ENCODE data around the gene EWSR1.

EWSR1 gene

GRCh38 chr22:29292379-29292778 lies 24.3 kb downstream of the EWSR1 start:
- H3K36me3 Mint-ChIP-seq (ENCODE audit: insufficient read depth), result peaks cover 91% of the 10 kb centered on the region

GRCh38 chr22:29298641-29299040 lies 30.6 kb downstream of the EWSR1 start:
- H3K27ac Mint-ChIP-seq (ENCODE audit: low read depth), result no peak overlapping the region
- H3K4me3 Mint-ChIP-seq, result no peak overlapping the region
- no peaks in the 10 kb centered on the region for H3K27me3 Mint-ChIP-seq
- H3K36me3 Mint-ChIP-seq (ENCODE audit: insufficient read depth), result peaks cover 74% of the 10 kb centered on the region
- H3K9me3 Mint-ChIP-seq, result no peaks in the 10 kb centered on the region
- no peak for DNase-seq (ENCODE audit: low spot score in 2 of 2)
- H3K4me1 Mint-ChIP-seq, result peaks cover 20% of the 10 kb centered on the region
- ATAC-seq (replicated peaks; ENCODE audit: extremely low read depth, poor library complexity, severe bottlenecking), result no peak

More at GRCh38 chr22:29292379-29292778, 24.3 kb downstream of the EWSR1 start:
- Mint-ChIP-seq H3K4me1 (peaks cover 27% of the 10 kb centered on the region), H3K9me3 (no peaks in the 10 kb centered on the region), H3K27me3 (no peaks in the 10 kb centered on the region), H3K4me3 (no peak overlapping the region), H3K27ac (ENCODE audit: low read depth) (no peak overlapping the region)
- DNase-seq (ENCODE audit: low spot score in 2 of 2) (no peak), ATAC-seq (replicated peaks; ENCODE audit: extremely low read depth, poor library complexity, severe bottlenecking) (no peak)

DNA sequence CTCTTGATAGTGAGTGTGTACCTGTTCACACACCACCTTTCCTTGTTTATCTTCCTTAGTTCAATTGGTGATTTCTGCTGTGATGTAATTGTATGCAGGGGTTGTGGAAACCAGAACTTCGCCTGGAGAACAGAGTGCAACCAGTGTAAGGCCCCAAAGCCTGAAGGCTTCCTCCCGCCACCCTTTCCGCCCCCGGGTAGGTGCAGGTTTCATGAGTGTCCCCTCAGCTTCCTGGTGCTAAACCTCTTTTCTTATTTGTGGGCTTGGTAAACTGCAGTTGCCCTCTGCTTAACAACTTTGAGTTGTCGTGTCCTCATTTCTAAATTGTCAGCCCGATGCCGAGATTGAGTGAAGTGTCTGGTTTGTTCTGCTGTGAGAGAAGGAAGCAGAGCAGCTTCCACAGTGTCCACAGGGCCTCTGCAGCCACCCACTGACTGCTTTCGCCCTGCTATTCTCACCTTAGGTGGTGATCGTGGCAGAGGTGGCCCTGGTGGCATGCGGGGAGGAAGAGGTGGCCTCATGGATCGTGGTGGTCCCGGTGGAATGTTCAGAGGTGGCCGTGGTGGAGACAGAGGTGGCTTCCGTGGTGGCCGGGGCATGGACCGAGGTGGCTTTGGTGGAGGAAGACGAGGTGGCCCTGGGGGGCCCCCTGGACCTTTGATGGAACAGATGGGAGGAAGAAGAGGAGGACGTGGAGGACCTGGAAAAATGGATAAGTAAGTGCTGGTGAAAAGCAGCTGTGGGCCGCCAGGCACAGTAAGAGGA lies 31.2 kb downstream of the EWSR1 start:
- DNase-seq (ENCODE audit: low spot score in 2 of 2), result no peak
- Mint-ChIP-seq H3K27me3 (no peaks in the 10 kb centered on the region), H3K9me3 (no peaks in the 10 kb centered on the region), H3K4me3 (no peak overlapping the region), H3K4me1 (peaks cover 20% of the 10 kb centered on the region), H3K36me3 (ENCODE audit: insufficient read depth) (peaks cover 68% of the 10 kb centered on the region), H3K27ac (ENCODE audit: low read depth) (peak overlapping the region; percentile 50)
- no peak for ATAC-seq (replicated peaks; ENCODE audit: extremely low read depth, poor library complexity, severe bottlenecking)

DNA sequence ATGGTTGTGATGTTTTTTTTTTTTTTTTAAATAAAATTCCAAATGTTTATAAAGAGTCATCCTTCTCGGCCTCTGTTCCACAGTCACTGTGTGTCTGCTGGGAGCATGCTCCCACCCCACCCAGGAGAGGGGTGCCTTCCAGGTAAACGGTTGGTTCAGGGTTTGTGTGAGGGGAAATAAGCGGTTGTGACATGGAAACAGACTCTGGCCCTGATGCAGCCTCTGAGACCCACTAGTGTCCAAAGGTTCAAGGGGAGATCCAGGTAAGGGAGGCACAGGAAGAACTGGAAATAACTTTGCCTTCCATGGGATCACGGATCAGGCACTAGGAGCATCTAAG lies 32.4 kb downstream of the EWSR1 start:
- H3K9me3 Mint-ChIP-seq, result no peaks in the 10 kb centered on the region
- peak overlapping the region; percentile 42 for H3K27ac Mint-ChIP-seq (ENCODE audit: low read depth)
- DNase-seq (ENCODE audit: low spot score in 2 of 2) (no peak), ATAC-seq (replicated peaks; ENCODE audit: extremely low read depth, poor library complexity, severe bottlenecking) (no peak)
- H3K4me3 Mint-ChIP-seq, result no peak overlapping the region
- peaks cover 21% of the 10 kb centered on the region for H3K4me1 Mint-ChIP-seq
- H3K36me3 Mint-ChIP-seq (ENCODE audit: insufficient read depth), result peaks cover 60% of the 10 kb centered on the region
- H3K27me3 Mint-ChIP-seq, result peaks cover 11% of the 10 kb centered on the region

DNA sequence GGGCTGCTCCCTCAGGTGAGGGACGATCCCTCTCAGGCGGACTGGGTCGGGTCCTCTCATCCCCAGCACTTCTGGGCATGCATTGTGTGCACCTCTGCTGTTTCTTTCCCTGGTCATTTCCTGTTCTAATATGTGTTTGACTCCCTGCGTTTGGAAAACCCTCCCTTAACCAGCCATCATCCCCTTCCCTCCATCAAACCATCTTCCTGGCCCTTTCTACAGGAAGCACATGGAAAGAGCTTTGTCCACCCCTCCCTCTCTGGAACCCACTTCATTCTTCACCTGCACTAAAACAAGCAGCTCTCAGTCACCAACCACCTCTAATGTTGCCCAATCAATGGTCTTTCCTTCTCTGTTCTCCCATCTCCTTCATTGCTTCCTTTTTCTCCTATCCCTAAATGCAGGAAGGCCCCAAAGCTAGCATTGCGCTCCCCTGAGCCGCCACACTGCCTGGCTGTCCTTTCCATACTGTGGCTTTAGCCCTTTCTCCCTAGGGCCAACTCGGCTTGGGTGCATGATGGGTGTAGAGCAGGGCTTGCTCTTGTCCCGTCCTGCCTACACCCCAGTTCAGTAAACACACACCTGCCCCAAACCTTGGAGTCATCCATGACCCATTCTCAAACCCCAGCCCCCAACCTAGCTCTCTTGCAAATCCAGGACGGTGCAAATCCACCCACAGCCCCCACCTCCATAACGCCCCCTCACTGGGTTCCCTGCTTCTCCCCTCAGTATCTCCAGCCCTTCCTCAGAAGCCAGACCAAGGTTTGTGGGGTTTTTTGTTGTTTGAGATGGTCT lies 32.9 kb downstream of the EWSR1 start:
- ATAC-seq (replicated peaks; ENCODE audit: extremely low read depth, poor library complexity, severe bottlenecking), result no peak
- H3K27ac Mint-ChIP-seq (ENCODE audit: low read depth), result peak overlapping the region; percentile 42
- no peak for DNase-seq (ENCODE audit: low spot score in 2 of 2)
- H3K9me3 Mint-ChIP-seq, result no peaks in the 10 kb centered on the region
- peaks cover 27% of the 10 kb centered on the region for H3K4me1 Mint-ChIP-seq
- peaks cover 55% of the 10 kb centered on the region for H3K36me3 Mint-ChIP-seq (ENCODE audit: insufficient read depth)
- H3K4me3 Mint-ChIP-seq, result no peak overlapping the region
- peaks cover 14% of the 10 kb centered on the region for H3K27me3 Mint-ChIP-seq

- ATAC-seq (replicated peaks; ENCODE audit: extremely low read depth, poor library complexity, severe bottlenecking) (no peak), DNase-seq (ENCODE audit: low spot score in 2 of 2) (no peak)
- no peaks in the 10 kb centered on the region for H3K9me3 Mint-ChIP-seq
- peaks cover 46% of the 10 kb centered on the region for H3K36me3 Mint-ChIP-seq (ENCODE audit: insufficient read depth)
- peaks cover 14% of the 10 kb centered on the region for H3K27me3 Mint-ChIP-seq
- H3K4me3 Mint-ChIP-seq, result no peak overlapping the region
- peaks cover 33% of the 10 kb centered on the region for H3K4me1 Mint-ChIP-seq
- H3K27ac Mint-ChIP-seq (ENCODE audit: low read depth), result no peak overlapping the region
These were observed 33.8 kb downstream of the EWSR1 start for GRCh38 chr22:29301716-29302401.

DNA sequence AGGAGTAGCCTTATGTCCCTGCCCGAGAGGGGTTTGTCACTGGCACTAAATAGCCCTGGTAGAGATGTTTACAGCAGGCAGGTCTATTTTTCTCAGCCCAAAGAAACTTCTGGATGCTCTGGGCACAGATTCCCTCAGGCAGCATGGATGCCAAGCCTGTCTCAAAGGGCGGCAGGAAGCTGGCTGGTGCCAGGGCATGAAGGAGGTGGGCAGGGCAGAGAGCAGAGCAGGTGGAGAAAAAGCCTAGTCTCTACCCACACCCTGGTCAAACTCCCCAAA lies 34.3 kb downstream of the EWSR1 start:
- ATAC-seq (replicated peaks; ENCODE audit: extremely low read depth, poor library complexity, severe bottlenecking), result no peak
- no peak for DNase-seq (ENCODE audit: low spot score in 2 of 2)
- no peaks in the 10 kb centered on the region for H3K9me3 Mint-ChIP-seq
- peaks cover 14% of the 10 kb centered on the region for H3K27me3 Mint-ChIP-seq
- peaks cover 42% of the 10 kb centered on the region for H3K36me3 Mint-ChIP-seq (ENCODE audit: insufficient read depth)
- H3K4me1 Mint-ChIP-seq, result peaks cover 33% of the 10 kb centered on the region
- no peak overlapping the region for H3K27ac Mint-ChIP-seq (ENCODE audit: low read depth)
- H3K4me3 Mint-ChIP-seq, result no peak overlapping the region

DNA sequence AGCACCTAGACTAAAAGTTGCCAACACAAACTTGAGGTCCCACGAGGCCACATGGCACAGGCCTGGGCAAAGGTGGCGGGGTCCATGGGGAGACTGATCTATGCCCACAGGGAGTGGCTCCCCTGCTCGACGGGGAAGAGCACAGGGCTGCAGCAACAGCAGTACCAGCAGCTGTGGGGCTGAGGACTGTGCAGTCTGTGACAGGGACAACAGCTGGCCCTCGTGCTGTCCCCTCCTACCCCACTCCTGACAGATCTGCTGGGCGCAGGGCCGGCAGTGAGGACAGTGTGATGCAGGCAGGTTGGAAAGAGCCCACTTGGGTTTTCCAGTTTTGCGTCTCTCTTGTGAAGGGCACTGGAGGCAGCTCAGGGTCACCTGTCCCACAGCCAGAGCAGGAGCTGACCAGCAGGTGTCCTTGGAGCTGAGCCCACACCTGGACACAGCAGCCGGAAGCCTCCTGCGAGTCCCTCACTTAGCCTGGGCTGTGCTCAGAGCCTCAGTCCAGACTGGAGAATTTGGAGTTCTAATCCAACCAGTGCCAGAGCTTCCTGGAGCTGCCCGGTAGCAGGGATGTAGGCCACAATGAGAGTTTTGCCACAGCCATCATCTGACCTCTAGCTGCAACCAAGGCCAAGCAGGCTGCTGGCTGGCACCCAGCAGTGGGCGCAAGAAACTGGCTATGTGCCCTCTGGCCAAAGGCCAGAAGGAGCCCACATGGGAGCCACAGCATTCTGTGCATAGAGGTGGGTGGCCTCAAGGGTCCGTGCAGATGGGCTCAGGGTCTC lies 34.8 kb downstream of the EWSR1 start:
- H3K9me3 Mint-ChIP-seq, result no peaks in the 10 kb centered on the region

DNA sequence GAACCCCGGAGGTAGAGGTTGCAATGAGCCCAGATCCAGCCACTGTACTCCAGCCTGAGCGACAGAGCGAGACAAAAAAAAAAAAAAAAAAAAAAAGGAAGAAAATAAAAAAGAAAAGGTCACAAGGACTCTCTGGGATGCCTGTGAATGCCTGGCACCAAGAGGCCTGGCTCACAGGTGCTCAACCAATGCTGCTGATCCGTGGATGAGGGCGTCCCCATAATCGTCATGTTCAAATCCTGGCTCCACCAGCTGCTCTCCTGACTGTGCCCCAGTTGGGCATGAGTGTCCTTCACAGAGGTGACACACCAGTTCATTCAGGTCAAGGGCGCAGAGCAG lies 37.7 kb downstream of the EWSR1 start:
- H3K9me3 Mint-ChIP-seq, result no peaks in the 10 kb centered on the region
- no peak for DNase-seq (ENCODE audit: low spot score in 2 of 2)
- H3K4me3 Mint-ChIP-seq, result peak overlapping the region; percentile 79
- peaks cover 19% of the 10 kb centered on the region for H3K4me1 Mint-ChIP-seq
- peaks cover 15% of the 10 kb centered on the region for H3K36me3 Mint-ChIP-seq (ENCODE audit: insufficient read depth)
- peak overlapping the region; percentile 74 for H3K27ac Mint-ChIP-seq (ENCODE audit: low read depth)
- no peak for ATAC-seq (replicated peaks; ENCODE audit: extremely low read depth, poor library complexity, severe bottlenecking)
- peaks cover 14% of the 10 kb centered on the region for H3K27me3 Mint-ChIP-seq

More for the DNA sequence above, 34.8 kb downstream of the EWSR1 start:
- peaks cover 14% of the 10 kb centered on the region for H3K27me3 Mint-ChIP-seq
- ATAC-seq (replicated peaks; ENCODE audit: extremely low read depth, poor library complexity, severe bottlenecking) (no peak), DNase-seq (ENCODE audit: low spot score in 2 of 2) (no peak)
- H3K4me1 Mint-ChIP-seq, result peaks cover 29% of the 10 kb centered on the region
- H3K36me3 Mint-ChIP-seq (ENCODE audit: insufficient read depth), result peaks cover 38% of the 10 kb centered on the region
- H3K4me3 Mint-ChIP-seq, result no peak overlapping the region
- H3K27ac Mint-ChIP-seq (ENCODE audit: low read depth), result no peak overlapping the region

DNA sequence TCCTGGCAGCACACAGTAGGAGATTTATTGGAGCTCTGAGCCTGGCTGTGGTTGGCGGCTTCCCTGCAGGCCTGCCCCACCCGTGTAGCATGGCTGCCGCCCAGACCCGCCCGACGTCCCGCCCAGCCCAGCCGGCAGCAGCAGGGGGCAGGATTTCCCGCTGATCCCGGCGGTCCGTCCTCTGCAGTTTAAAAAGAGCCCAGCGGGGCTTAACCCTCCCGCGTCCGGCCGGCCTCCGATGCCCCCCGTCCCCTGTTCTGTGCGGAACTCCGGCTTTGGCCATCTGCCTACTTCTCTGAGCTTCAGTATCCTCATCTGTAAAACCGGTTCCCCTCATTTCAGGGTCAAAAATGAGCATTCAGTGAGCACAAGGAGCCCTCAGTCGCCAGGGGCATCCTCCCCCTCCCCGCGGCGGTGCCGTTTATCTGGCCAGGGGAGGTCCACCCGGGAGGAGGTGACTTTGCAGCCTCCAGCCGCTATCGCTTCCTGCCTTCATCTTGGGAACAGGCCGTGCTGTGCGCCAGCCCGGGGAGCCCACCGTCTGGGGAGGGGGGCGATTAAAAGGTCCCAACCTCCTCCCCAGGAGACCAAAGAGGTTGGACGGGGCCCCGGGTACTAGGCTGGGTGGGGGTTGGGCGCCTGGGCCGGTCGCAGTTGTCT lies 38.2 kb downstream of the EWSR1 start, which contains the start of gene GAS2L1:
Gene GAS2L1 (plus strand): TSS at position 476 of the 660 bp plus-strand sequence. CDS start 1,456 bp downstream, outside the sequence.
- Mint-ChIP-seq H3K36me3 (ENCODE audit: insufficient read depth) (peaks cover 11% of the 10 kb centered on the region), H3K4me3 (peak within 1 kb of the TSS; percentile 79), H3K27ac (ENCODE audit: low read depth) (peak within 1 kb of the TSS; percentile 74), H3K4me1 (peaks cover 18% of the 10 kb centered on the region), H3K27me3 (peaks cover 14% of the 10 kb centered on the region), H3K9me3 (no peaks in the 10 kb centered on the region)
- DNase-seq (ENCODE audit: low spot score in 2 of 2), result no peak
- peak; percentile 27 for ATAC-seq (replicated peaks; ENCODE audit: extremely low read depth, poor library complexity, severe bottlenecking)

- Mint-ChIP-seq H3K4me1 (peaks cover 17% of the 10 kb centered on the region), H3K27me3 (peaks cover 19% of the 10 kb centered on the region), H3K4me3 (peak overlapping the region; percentile 79), H3K36me3 (ENCODE audit: insufficient read depth) (peaks cover 9% of the 10 kb centered on the region), H3K9me3 (no peaks in the 10 kb centered on the region), H3K27ac (ENCODE audit: low read depth) (no peak overlapping the region)
- no peak for DNase-seq (ENCODE audit: low spot score in 2 of 2)
- ATAC-seq (replicated peaks; ENCODE audit: extremely low read depth, poor library complexity, severe bottlenecking), result peak; percentile 12
These were observed 38.9 kb downstream of the EWSR1 start for GRCh38 chr22:29306835-29307595.
